Progenitor cell of endocrine pancreas (in vitro differentiated cells): ENCODE measurements around the gene MAPK12. TPM values are rescaled to one million over a fixed set of nuclear protein-coding genes. Genes with fewer than 3 reads are reported as not detected.

Source experiments
- DNase-seq: peaks from one replicate; pipeline ENCODE4 v3.0.0; 2021; ENCODE audit warnings: low spot score; ENCODE audit not compliant: unreplicated experiment
- H3K27ac Mint-ChIP-seq: 2 replicates; pipeline ENCODE4 v1.8.0; 2021; ENCODE audit warnings: mild to moderate bottlenecking, moderate library complexity, mixed read lengths
- H3K27me3 Mint-ChIP-seq: 2 replicates; pipeline ENCODE4 v1.8.0; 2021; ENCODE audit warnings: mixed read lengths
- H3K36me3 Mint-ChIP-seq: 2 replicates; pipeline ENCODE4 v1.8.0; 2022; ENCODE audit warnings: mixed read lengths; ENCODE audit not compliant: insufficient read depth
- H3K4me1 Mint-ChIP-seq: 2 replicates; pipeline ENCODE4 v1.8.0; 2021; ENCODE audit warnings: low read depth, mixed read lengths
- H3K4me3 Mint-ChIP-seq: 2 replicates; pipeline ENCODE4 v1.8.0; 2021; ENCODE audit warnings: low read depth, mild to moderate bottlenecking, moderate library complexity, mixed read lengths
- H3K9me3 Mint-ChIP-seq: 2 replicates; pipeline ENCODE4 v1.8.0; 2021; ENCODE audit warnings: low read depth, mixed read lengths
- total RNA-seq: library from RNA; stranded (reverse); gene quantifications from 2 replicates; pipeline ENCODE4 v1.2.1, GENCODE V29; 2021
- TF ChIP-seq, protein P1 (sequence below): fragments of 200-600 bp; sonication (generic); IDR thresholded peaks from one replicate; pipeline ENCODE4 v1.5.0; 2021; ENCODE audit warnings: antibody characterized with exemption, mild to moderate bottlenecking; ENCODE audit not compliant: unreplicated experiment

Gene MAPK12
- total RNA-seq, 1 donor from 2014 or later = 53.7 TPM

GRCh38 chr22:50266994-50267393, 5.5 kb upstream of the MAPK12 start:
- H3K9me3 Mint-ChIP-seq = no peaks in the 10 kb centered on the region
- peaks cover 3% of the 10 kb centered on the region for H3K4me1 Mint-ChIP-seq
- no peak overlapping the region for H3K27ac Mint-ChIP-seq
- DNase-seq = no peak
- TF ChIP-seq, protein P1, sequence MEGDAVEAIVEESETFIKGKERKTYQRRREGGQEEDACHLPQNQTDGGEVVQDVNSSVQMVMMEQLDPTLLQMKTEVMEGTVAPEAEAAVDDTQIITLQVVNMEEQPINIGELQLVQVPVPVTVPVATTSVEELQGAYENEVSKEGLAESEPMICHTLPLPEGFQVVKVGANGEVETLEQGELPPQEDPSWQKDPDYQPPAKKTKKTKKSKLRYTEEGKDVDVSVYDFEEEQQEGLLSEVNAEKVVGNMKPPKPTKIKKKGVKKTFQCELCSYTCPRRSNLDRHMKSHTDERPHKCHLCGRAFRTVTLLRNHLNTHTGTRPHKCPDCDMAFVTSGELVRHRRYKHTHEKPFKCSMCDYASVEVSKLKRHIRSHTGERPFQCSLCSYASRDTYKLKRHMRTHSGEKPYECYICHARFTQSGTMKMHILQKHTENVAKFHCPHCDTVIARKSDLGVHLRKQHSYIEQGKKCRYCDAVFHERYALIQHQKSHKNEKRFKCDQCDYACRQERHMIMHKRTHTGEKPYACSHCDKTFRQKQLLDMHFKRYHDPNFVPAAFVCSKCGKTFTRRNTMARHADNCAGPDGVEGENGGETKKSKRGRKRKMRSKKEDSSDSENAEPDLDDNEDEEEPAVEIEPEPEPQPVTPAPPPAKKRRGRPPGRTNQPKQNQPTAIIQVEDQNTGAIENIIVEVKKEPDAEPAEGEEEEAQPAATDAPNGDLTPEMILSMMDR = no peak
- no peak overlapping the region for H3K4me3 Mint-ChIP-seq
- H3K27me3 Mint-ChIP-seq = peaks cover 37% of the 10 kb centered on the region
- H3K36me3 Mint-ChIP-seq = no peaks in the 10 kb centered on the region

DNA sequence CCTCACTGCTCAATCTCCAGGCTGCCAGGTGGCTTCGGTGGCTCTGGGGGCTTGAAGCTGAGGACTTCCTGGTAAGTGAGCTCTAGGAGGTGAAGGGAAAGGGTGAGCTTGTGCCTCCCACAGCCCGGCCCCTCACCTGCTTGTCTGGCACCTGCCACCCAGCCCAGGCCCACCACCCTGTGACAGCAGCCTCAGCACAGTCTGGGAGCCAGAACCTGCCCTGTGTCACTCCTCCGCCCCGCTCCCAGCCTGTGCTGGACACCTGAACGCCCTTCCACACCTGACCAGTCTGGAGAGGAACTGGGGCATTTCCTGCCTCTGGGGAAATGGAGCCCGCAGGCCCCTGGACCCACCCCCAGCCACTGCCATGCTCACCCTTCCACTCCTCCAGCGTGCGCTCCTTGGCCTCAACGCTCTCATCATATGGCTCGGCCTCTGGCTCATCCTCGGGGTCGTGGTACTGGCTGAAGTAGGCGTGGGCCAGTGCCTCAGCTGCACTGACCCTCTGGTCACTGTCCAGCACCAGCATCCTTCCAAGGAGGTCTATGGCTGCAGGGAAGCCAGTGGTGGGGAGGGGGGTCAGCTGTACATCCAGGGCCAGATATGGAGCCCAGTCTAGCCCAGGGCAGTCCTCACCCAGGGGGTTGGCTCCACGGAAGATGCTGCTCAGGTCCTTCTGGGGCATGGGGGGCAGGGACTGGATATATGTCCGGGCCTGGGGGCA, 3.6 kb upstream of the MAPK12 start:
- Mint-ChIP-seq H3K27me3 (peaks cover 34% of the 10 kb centered on the region), H3K36me3 (no peaks in the 10 kb centered on the region), H3K27ac (no peak overlapping the region), H3K9me3 (no peaks in the 10 kb centered on the region), H3K4me3 (no peak overlapping the region), H3K4me1 (peaks cover 3% of the 10 kb centered on the region)
- DNase-seq = no peak
- TF ChIP-seq, protein P1 = no peak

DNA sequence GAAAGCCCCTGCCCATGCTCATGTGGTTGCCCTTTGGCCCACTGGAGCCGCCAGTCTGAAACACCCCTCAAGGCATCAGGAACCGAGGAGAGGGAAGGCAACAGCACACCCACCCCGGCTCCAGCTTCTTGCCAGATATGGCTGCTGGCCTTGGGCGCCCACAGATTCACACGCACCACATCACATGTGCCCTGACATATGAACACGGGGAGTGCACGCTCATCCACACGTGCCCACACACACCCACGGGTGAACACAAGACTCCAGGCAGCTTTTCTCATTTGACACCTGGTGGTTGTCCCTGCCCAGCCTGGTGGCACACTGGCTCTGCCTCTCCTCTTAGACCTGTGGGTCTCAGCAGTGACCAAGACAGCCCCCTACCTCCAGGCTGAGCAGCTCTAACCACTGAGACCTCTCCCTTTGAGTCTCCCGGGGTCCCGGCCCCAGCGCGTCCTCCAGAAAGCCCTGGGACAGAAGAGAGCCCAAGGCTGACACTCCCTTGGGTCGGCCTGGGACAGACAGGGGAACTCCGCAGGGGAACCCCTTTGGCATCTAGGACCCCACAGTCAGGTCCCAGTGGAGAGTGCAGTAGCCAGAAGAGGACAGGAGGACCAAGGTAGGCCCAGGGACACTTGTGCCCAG, 2.7 kb upstream of the MAPK12 start:
- TF ChIP-seq, protein P1 = no peak
- peaks cover 3% of the 10 kb centered on the region for H3K4me1 Mint-ChIP-seq
- H3K27ac Mint-ChIP-seq = no peak overlapping the region
- H3K27me3 Mint-ChIP-seq = peaks cover 29% of the 10 kb centered on the region
- H3K9me3 Mint-ChIP-seq = no peaks in the 10 kb centered on the region
- H3K4me3 Mint-ChIP-seq = no peak overlapping the region
- H3K36me3 Mint-ChIP-seq = no peaks in the 10 kb centered on the region
- no peak for DNase-seq

DNA sequence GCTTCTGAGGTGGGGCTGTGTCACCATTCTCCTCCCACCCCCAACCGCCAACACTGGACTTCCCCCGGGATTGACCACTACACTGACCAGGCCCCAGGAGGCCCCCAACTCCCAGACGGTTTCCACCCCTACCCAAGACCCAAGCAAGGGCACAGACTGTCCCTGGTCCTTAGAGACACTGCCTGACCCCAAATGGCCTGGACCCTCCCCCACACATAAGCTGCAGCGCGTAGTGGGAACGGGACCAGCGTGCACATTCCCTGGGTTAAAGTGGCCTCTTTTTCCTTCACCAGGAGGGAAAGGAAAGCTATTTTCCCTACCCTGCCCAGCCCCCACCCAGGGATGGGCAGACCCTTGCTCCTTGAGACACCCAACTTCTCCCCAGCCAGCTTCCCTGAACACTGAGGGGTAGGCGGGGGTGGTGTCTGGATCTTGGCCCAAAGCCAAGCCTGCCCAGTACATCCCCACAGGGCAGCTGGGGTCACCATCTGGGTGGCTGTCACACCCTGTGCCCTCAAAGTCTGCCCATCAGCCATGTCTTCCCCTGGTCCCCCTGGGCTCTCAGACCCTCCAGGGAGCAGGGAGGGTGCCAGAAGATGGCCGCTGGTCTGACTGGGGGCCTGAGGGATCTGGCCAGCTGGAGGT, 1.6 kb upstream of the MAPK12 start:
- Mint-ChIP-seq H3K27ac (no peak overlapping the region), H3K4me1 (peaks cover 3% of the 10 kb centered on the region), H3K27me3 (peaks cover 19% of the 10 kb centered on the region), H3K36me3 (no peaks in the 10 kb centered on the region), H3K9me3 (no peaks in the 10 kb centered on the region), H3K4me3 (peak overlapping the region; percentile 24)
- TF ChIP-seq, protein P1 = no peak
- DNase-seq = no peak

DNA sequence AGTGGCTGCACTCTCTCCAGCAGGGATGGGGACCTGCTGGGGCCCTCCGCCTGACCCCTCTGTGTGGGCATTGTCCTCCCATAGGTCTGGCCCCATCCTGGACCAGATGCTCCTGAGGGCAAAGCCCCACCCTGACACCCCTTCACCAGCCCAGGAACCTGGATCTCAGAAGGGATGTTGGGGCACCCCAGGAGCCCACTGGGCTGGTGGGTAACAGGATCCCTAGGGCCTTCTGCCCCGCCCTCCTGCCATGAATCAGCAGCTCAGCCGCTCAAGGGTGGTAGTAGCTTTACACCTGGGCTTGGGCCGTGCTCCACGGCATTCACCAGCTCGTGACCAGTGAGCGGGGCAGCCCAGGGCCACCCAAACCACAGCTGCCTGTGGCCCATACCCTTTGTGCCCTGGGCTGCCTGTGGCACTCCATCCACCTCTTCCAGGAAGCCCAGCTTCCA, 1.0 kb upstream of the MAPK12 start:
- H3K27ac Mint-ChIP-seq = peak overlapping the region; percentile 16
- no peaks in the 10 kb centered on the region for H3K36me3 Mint-ChIP-seq
- H3K9me3 Mint-ChIP-seq = no peaks in the 10 kb centered on the region
- TF ChIP-seq, protein P1 = no peak
- H3K4me1 Mint-ChIP-seq = peaks cover 3% of the 10 kb centered on the region
- H3K4me3 Mint-ChIP-seq = peak overlapping the region; percentile 72
- H3K27me3 Mint-ChIP-seq = peaks cover 17% of the 10 kb centered on the region
- DNase-seq = no peak
